Gastroesophageal sphincter (tissue), 3 donors: ENCODE measurements around the gene AGO3.

ENCODE experiments used
- CTCF ChIP-seq, 4 experiments: fragments of 200-600 bp in 2 of 4; fragments of 450-650 bp in 2 of 4; sonication (generic) in 1 of 4; IDR thresholded peaks; one replicate each; pipeline ENCODE4 v1.5.1; 2017 to 2019; ENCODE audit warnings: antibody characterized with exemption in 4 of 4, mild to moderate bottlenecking in 2 of 4, moderate library complexity in 2 of 4
- POLR2A ChIP-seq, 2 donors: fragments of 450-650 bp; IDR thresholded peaks; one replicate each; pipeline ENCODE4 v1.6.1; 2017; ENCODE audit warnings: antibody characterized with exemption in 2 of 2, mild to moderate bottlenecking in 2 of 2, moderate library complexity in 1 of 2

GRCh38 chr1:35893051-35893879, 37.6 kb upstream of the AGO3 start:
- TF ChIP-seq CTCF (IDR thresholded peaks at IDR 0.05) (no peak), POLR2A (IDR thresholded peaks at IDR 0.05) (no peak)
